ENCODE results near the gene TEAD1.

Gene TEAD1

GRCh38 chr11:12646478-12646877 is 27.7 kb upstream of the TEAD1 start:
- H3K27ac ChIP-seq (ENCODE audit: low read length): no peak overlapping the region
- DNase-seq: no peak
- H3F3A ChIP-seq (ENCODE audit: insufficient read depth, low read length): no peaks in the 10 kb centered on the region
- H3K9me2 ChIP-seq (replicated peaks; ENCODE audit: insufficient read depth, low read length): no peaks in the 10 kb centered on the region
- no peaks in the 10 kb centered on the region for H3K36me3 ChIP-seq (replicated peaks; ENCODE audit: insufficient read depth, low read length)
- no peak for TF ChIP-seq CTCF (IDR thresholded peaks at IDR 0.05; ENCODE audit: low read length)
- TF ChIP-seq EZH2phosphoT487 (IDR thresholded peaks at IDR 0.05; ENCODE audit: low read length): no peak
- TF ChIP-seq EZH2 (optimal IDR thresholded peaks at IDR 0.05; ENCODE audit: low read depth, low read length): no peak
- no peak overlapping the region for H3K9ac ChIP-seq (ENCODE audit: low read length)
- 0 out of 2 replicates have a peak, but pooled peaks cover 4% of the 10 kb centered on the region for H3K4me1 ChIP-seq (ENCODE audit: low read length)
- no peaks in the 10 kb centered on the region for H4K20me1 ChIP-seq (ENCODE audit: insufficient read depth, low read length)
- H3K27me3 ChIP-seq (replicated peaks; ENCODE audit: insufficient read depth, low read length): no peaks in the 10 kb centered on the region
- H3K4me3 ChIP-seq (ENCODE audit: low read length): no peak overlapping the region
- no peaks in the 10 kb centered on the region for H3K9me3 ChIP-seq (replicated peaks; ENCODE audit: insufficient read depth, low read length)
- H3K79me2 ChIP-seq (ENCODE audit: low read length): no peaks in the 10 kb centered on the region
- H3K4me2 ChIP-seq (ENCODE audit: low read depth, low read length): no peak overlapping the region
- no peak overlapping the region for H2AFZ ChIP-seq (ENCODE audit: low read length)

- no peak overlapping the region for H2AFZ ChIP-seq (ENCODE audit: low read length)
- H3K79me2 ChIP-seq (ENCODE audit: low read length): no peaks in the 10 kb centered on the region
- no peak overlapping the region for H3K4me3 ChIP-seq (ENCODE audit: low read length)
- no peaks in the 10 kb centered on the region for H3K27me3 ChIP-seq (replicated peaks; ENCODE audit: insufficient read depth, low read length)
- H3K9me3 ChIP-seq (replicated peaks; ENCODE audit: insufficient read depth, low read length): no peaks in the 10 kb centered on the region
- 0 out of 2 replicates have a peak, but pooled peaks cover 4% of the 10 kb centered on the region for H3K4me1 ChIP-seq (ENCODE audit: low read length)
- DNase-seq: no peak
- no peak overlapping the region for H3K9ac ChIP-seq (ENCODE audit: low read length)
- TF ChIP-seq EZH2phosphoT487 (IDR thresholded peaks at IDR 0.05; ENCODE audit: low read length) (no peak), EZH2 (optimal IDR thresholded peaks at IDR 0.05; ENCODE audit: low read depth, low read length) (no peak), CTCF (IDR thresholded peaks at IDR 0.05; ENCODE audit: low read length) (no peak)
- H4K20me1 ChIP-seq (ENCODE audit: insufficient read depth, low read length): no peaks in the 10 kb centered on the region
- no peak overlapping the region for H3K27ac ChIP-seq (ENCODE audit: low read length)
- H3K36me3 ChIP-seq (replicated peaks; ENCODE audit: insufficient read depth, low read length): no peaks in the 10 kb centered on the region
- no peak overlapping the region for H3K4me2 ChIP-seq (ENCODE audit: low read depth, low read length)
- no peaks in the 10 kb centered on the region for H3K9me2 ChIP-seq (replicated peaks; ENCODE audit: insufficient read depth, low read length)
- H3F3A ChIP-seq (ENCODE audit: insufficient read depth, low read length): no peaks in the 10 kb centered on the region
Observed at GRCh38 chr11:12653729-12654128, 20.5 kb upstream of the TEAD1 start.

GRCh38 chr11:12655842-12656241 is 18.4 kb upstream of the TEAD1 start:
- H4K20me1 ChIP-seq (ENCODE audit: insufficient read depth, low read length): no peaks in the 10 kb centered on the region
- H3K36me3 ChIP-seq (replicated peaks; ENCODE audit: insufficient read depth, low read length): no peaks in the 10 kb centered on the region
- H3K9me2 ChIP-seq (replicated peaks; ENCODE audit: insufficient read depth, low read length): no peaks in the 10 kb centered on the region
- no peaks in the 10 kb centered on the region for H3F3A ChIP-seq (ENCODE audit: insufficient read depth, low read length)
- no peaks in the 10 kb centered on the region for H3K9me3 ChIP-seq (replicated peaks; ENCODE audit: insufficient read depth, low read length)
- no peak overlapping the region for H3K4me2 ChIP-seq (ENCODE audit: low read depth, low read length)
- 0 out of 2 replicates have a peak, but pooled peaks cover 1% of the 10 kb centered on the region for H3K4me1 ChIP-seq (ENCODE audit: low read length)
- no peak for DNase-seq
- no peaks in the 10 kb centered on the region for H3K27me3 ChIP-seq (replicated peaks; ENCODE audit: insufficient read depth, low read length)
- no peak overlapping the region for H3K27ac ChIP-seq (ENCODE audit: low read length)
- H3K9ac ChIP-seq (ENCODE audit: low read length): no peak overlapping the region
- H3K4me3 ChIP-seq (ENCODE audit: low read length): no peak overlapping the region
- TF ChIP-seq CTCF (IDR thresholded peaks at IDR 0.05; ENCODE audit: low read length) (no peak), EZH2 (optimal IDR thresholded peaks at IDR 0.05; ENCODE audit: low read depth, low read length) (no peak), EZH2phosphoT487 (IDR thresholded peaks at IDR 0.05; ENCODE audit: low read length) (no peak)
- H2AFZ ChIP-seq (ENCODE audit: low read length): no peak overlapping the region
- H3K79me2 ChIP-seq (ENCODE audit: low read length): no peaks in the 10 kb centered on the region
